ENCODE measurements around the gene HENMT1. TPM values are rescaled to one million over a fixed set of nuclear protein-coding genes. Genes with fewer than 3 reads are reported as not detected.
"Not testable (repeated sequence)": the region's sequence is repeated elsewhere in the genome, so short reads cannot be mapped to it uniquely, and the experiment has no call there.

HENMT1 gene
- total RNA-seq, 3 donors from 2014 or later: 5.9 to 8.9 (median 7.8) TPM

DNA sequence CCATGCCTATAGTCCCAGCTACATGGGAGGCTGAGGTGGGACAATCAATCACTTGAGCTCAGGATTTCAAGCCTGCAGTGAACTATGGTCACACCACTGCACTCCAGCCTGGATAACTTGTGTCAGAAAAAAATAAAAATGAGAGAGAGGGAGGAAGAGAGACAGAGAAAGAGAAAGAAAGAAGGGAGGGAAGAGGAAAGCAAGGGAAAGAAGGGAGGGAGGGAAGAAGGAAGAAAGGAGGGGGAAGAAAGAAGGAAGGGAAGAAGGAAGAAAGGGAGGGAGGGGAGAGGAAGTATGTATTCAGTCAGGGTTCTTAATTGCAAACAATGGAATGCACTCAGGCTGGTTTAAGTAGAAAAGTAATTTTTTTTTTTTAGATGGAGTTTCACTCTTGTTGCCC lies 7.9 kb upstream of the HENMT1 start:
- intact Hi-C loops (cut with DNase I, micrococcal nuclease): no loop called here
- ATAC-seq (no peak), DNase-seq (no peak)
- Histone ChIP-seq H3K4me1 (ENCODE audit: low read depth) (no peaks in the 10 kb centered on the region), H3K4me3 (no peak overlapping the region), H3K36me3 (ENCODE audit: low read depth) (no peaks in the 10 kb centered on the region), H3K9me3 (no peaks in the 10 kb centered on the region)
- TF ChIP-seq, protein P1, sequence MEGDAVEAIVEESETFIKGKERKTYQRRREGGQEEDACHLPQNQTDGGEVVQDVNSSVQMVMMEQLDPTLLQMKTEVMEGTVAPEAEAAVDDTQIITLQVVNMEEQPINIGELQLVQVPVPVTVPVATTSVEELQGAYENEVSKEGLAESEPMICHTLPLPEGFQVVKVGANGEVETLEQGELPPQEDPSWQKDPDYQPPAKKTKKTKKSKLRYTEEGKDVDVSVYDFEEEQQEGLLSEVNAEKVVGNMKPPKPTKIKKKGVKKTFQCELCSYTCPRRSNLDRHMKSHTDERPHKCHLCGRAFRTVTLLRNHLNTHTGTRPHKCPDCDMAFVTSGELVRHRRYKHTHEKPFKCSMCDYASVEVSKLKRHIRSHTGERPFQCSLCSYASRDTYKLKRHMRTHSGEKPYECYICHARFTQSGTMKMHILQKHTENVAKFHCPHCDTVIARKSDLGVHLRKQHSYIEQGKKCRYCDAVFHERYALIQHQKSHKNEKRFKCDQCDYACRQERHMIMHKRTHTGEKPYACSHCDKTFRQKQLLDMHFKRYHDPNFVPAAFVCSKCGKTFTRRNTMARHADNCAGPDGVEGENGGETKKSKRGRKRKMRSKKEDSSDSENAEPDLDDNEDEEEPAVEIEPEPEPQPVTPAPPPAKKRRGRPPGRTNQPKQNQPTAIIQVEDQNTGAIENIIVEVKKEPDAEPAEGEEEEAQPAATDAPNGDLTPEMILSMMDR (IDR thresholded peaks at IDR 0.05): no peak

DNA sequence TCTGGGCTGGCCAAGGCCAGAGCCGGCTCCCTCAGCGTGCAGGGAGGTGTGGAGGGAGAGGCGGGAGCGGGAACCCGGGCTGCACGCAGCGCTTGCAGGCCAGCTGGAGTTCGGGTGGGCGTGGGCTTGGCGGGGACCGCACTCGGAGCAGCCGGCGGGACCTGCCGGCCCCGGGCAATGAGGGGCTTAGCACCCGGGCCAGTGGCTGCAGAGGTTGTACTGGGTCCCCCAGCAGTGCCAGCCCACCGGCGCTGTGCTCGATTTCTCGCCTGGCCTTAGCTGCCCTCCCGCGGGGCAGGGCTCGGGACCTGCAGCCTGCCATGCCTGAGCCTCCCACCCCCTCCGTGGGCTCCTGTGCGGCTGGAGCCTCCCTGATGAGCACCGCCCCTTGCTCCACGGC lies 6.5 kb upstream of the HENMT1 start:
- H3K4me3 ChIP-seq; H3K4me1 ChIP-seq (ENCODE audit: low read depth); DNase-seq; H3K36me3 ChIP-seq (ENCODE audit: low read depth); H3K9me3 ChIP-seq; ATAC-seq; intact Hi-C loops (cut with DNase I, micrococcal nuclease): not testable (repeated sequence)

DNA sequence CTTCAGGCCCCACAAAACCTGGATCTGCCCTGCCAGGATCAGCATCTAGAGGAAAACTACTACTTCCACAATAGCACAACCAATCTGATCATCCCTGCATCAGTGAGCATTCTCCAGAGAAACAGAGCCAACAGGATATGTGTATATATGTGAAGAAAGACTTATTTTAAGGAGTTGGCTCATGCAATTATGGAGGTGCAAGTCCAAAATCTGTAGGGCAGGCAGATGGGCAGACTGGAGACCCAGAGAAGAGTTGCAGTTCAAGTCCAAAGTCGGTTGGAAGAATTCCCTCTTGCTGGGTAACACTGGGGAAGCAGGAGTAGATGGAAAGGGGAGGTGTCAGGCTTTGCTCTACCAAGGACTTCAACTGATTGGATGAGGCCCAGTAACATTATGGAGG lies 4.9 kb upstream of the HENMT1 start:
- H3K9me3 ChIP-seq: no peaks in the 10 kb centered on the region
- H3K36me3 ChIP-seq (ENCODE audit: low read depth): no peaks in the 10 kb centered on the region
- DNase-seq (no peak), ATAC-seq (no peak)
- intact Hi-C loops (cut with DNase I, micrococcal nuclease): no loop called here
- TF ChIP-seq, protein P1 (IDR thresholded peaks at IDR 0.05): no peak
- no peak overlapping the region for H3K4me3 ChIP-seq
- H3K4me1 ChIP-seq (ENCODE audit: low read depth): no peaks in the 10 kb centered on the region

DNA sequence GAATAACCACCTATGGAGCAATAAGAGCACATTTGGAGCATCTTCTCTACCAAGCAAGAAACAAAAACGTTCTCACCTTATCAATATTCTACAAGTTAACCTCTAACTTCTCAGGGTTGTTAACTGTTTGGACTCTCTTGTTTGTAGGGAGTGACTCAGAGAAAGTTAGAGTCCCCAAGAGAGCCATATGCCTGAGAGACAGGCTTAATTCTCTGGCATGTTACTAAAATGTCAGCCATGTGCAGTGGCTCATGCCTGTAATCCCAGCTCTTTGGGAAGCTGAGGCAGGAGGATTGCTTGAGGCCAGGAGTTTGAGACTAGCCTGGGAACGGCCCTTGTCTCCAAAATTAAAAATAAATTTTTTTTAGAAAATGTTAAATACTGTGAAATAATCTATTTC lies 4.2 kb upstream of the HENMT1 start:
- DNase-seq (no peak), ATAC-seq (no peak)
- H3K4me3 ChIP-seq: no peak overlapping the region
- no peaks in the 10 kb centered on the region for H3K9me3 ChIP-seq
- no peaks in the 10 kb centered on the region for H3K36me3 ChIP-seq (ENCODE audit: low read depth)
- no peaks in the 10 kb centered on the region for H3K4me1 ChIP-seq (ENCODE audit: low read depth)
- intact Hi-C loops (cut with DNase I, micrococcal nuclease): no loop called here
- TF ChIP-seq, protein P1 (IDR thresholded peaks at IDR 0.05): no peak

- no peak for ATAC-seq
- Histone ChIP-seq H3K4me1 (ENCODE audit: low read depth) (no peaks in the 10 kb centered on the region), H3K4me3 (no peak overlapping the region), H3K36me3 (ENCODE audit: low read depth) (no peaks in the 10 kb centered on the region), H3K9me3 (no peaks in the 10 kb centered on the region)
- intact Hi-C loops (cut with DNase I, micrococcal nuclease): no loop called here
- TF ChIP-seq, protein P1 (IDR thresholded peaks at IDR 0.05): no peak
- DNase-seq: no peak
Observed at GRCh38 chr1:108664481-108664880, 3.6 kb upstream of the HENMT1 start.

- Histone ChIP-seq H3K4me3 (no peak overlapping the region), H3K36me3 (ENCODE audit: low read depth) (no peaks in the 10 kb centered on the region), H3K9me3 (no peaks in the 10 kb centered on the region), H3K4me1 (ENCODE audit: low read depth) (no peaks in the 10 kb centered on the region)
- TF ChIP-seq, protein P1 (IDR thresholded peaks at IDR 0.05): no peak
- intact Hi-C loops (cut with DNase I, micrococcal nuclease): no loop called here
- DNase-seq (no peak), ATAC-seq (no peak)
Observed at GRCh38 chr1:108663074-108663473, 2.2 kb upstream of the HENMT1 start.
